Measurements from ENCODE around the gene SYCP3.
A peak's percentile ranks its signal among the peaks of the same experiment; 100 is the strongest.

The SYCP3 gene

GRCh38 chr12:101703487-101703886 lies 35.8 kb downstream of the SYCP3 start:
- H3K27ac ChIP-seq (ENCODE audit: low read depth in 2 of 2, low read length in 2 of 2), result no peak overlapping the region
- peaks cover 0 to 2% of the 10 kb centered on the region in 2 donors for H3K36me3 ChIP-seq (ENCODE audit: control insufficient read depth in 2 of 2, insufficient read depth in 2 of 2, low read length in 2 of 2)
- H3K4me3 ChIP-seq (ENCODE audit: low read length in 2 of 2), result no peak overlapping the region
- H3K9ac ChIP-seq (ENCODE audit: low read depth in 1 of 2, low read length in 2 of 2), result no peak overlapping the region
- H3K27me3 ChIP-seq (ENCODE audit: control insufficient read depth in 2 of 2, insufficient read depth in 2 of 2, low read length in 2 of 2), result no peaks in the 10 kb centered on the region
- peaks cover 8 to 18% of the 10 kb centered on the region in 2 donors for H3K4me1 ChIP-seq (ENCODE audit: control insufficient read depth in 2 of 2, insufficient read depth in 2 of 2, low read length in 2 of 2)
- H3K9me3 ChIP-seq (ENCODE audit: control insufficient read depth in 2 of 2, low read length in 2 of 2), result no peaks in the 10 kb centered on the region

DNA sequence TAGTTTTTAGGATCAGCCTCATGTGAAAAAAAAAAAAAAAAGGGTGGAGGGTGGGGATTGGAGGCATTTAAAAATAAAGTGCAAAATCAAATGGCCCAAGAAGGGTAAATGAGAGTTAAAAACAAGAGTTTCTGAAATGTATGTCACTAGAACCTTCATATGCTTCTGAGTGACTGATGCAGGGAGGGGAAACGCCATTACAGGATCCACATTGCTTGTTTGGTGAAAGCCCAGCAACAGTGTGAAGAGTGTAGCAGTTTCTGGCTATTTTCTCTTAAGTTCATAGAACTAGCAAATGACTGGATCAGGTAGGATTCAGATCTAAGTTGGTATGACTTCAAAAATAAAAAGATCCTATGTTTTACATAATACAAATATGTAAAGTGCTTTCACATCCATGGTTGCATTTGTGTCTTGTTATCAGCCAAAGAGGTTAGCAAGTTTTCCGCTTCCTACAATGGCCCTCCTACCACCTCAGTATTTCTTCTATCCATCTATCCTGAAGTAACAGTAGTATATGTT lies 38.9 kb downstream of the SYCP3 start:
- H3K9ac ChIP-seq (ENCODE audit: low read depth in 1 of 2, low read length in 2 of 2), result no peak overlapping the region
- peaks cover 10 to 18% of the 10 kb centered on the region in 2 donors for H3K4me1 ChIP-seq (ENCODE audit: control insufficient read depth in 2 of 2, insufficient read depth in 2 of 2, low read length in 2 of 2)
- H3K9me3 ChIP-seq (ENCODE audit: control insufficient read depth in 2 of 2, low read length in 2 of 2), result no peaks in the 10 kb centered on the region
- H3K4me3 ChIP-seq (ENCODE audit: low read length in 2 of 2), result peak overlapping the region in 1 of 2 donors; percentile 88
- no peaks in the 10 kb centered on the region for H3K27me3 ChIP-seq (ENCODE audit: control insufficient read depth in 2 of 2, insufficient read depth in 2 of 2, low read length in 2 of 2)
- H3K36me3 ChIP-seq (ENCODE audit: control insufficient read depth in 2 of 2, insufficient read depth in 2 of 2, low read length in 2 of 2), result peaks cover 0 to 2% of the 10 kb centered on the region in 2 donors
- no peak overlapping the region for H3K27ac ChIP-seq (ENCODE audit: low read depth in 2 of 2, low read length in 2 of 2)

GRCh38 chr12:101698800-101699347 lies 40.4 kb downstream of the SYCP3 start:
- Histone ChIP-seq H3K27me3 (ENCODE audit: control insufficient read depth in 2 of 2, insufficient read depth in 2 of 2, low read length in 2 of 2) (no peaks in the 10 kb centered on the region), H3K9me3 (ENCODE audit: control insufficient read depth in 2 of 2, low read length in 2 of 2) (no peaks in the 10 kb centered on the region), H3K4me3 (ENCODE audit: low read length in 2 of 2) (peak overlapping the region; percentile 88 to 90), H3K27ac (ENCODE audit: low read depth in 2 of 2, low read length in 2 of 2) (peak overlapping the region; percentile 87 to 93), H3K9ac (ENCODE audit: low read depth in 1 of 2, low read length in 2 of 2) (peak overlapping the region; percentile 90 to 92), H3K36me3 (ENCODE audit: control insufficient read depth in 2 of 2, insufficient read depth in 2 of 2, low read length in 2 of 2) (peaks cover 0 to 2% of the 10 kb centered on the region in 2 donors), H3K4me1 (ENCODE audit: control insufficient read depth in 2 of 2, insufficient read depth in 2 of 2, low read length in 2 of 2) (peaks cover 10 to 18% of the 10 kb centered on the region in 2 donors)

- Histone ChIP-seq H3K4me1 (ENCODE audit: control insufficient read depth in 2 of 2, insufficient read depth in 2 of 2, low read length in 2 of 2) (peaks cover 10 to 18% of the 10 kb centered on the region in 2 donors), H3K9me3 (ENCODE audit: control insufficient read depth in 2 of 2, low read length in 2 of 2) (no peaks in the 10 kb centered on the region), H3K9ac (ENCODE audit: low read depth in 1 of 2, low read length in 2 of 2) (peak overlapping the region; percentile 90 to 92), H3K4me3 (ENCODE audit: low read length in 2 of 2) (peak overlapping the region; percentile 88 to 90), H3K36me3 (ENCODE audit: control insufficient read depth in 2 of 2, insufficient read depth in 2 of 2, low read length in 2 of 2) (peaks cover 0 to 2% of the 10 kb centered on the region in 2 donors), H3K27ac (ENCODE audit: low read depth in 2 of 2, low read length in 2 of 2) (peak overlapping the region; percentile 87 to 93), H3K27me3 (ENCODE audit: control insufficient read depth in 2 of 2, insufficient read depth in 2 of 2, low read length in 2 of 2) (no peaks in the 10 kb centered on the region)
Observed at GRCh38 chr12:101697930-101698799, 41.1 kb downstream of the SYCP3 start.

GRCh38 chr12:101697197-101697929 lies 41.9 kb downstream of the SYCP3 start, which contains the start of gene CHPT1:
Gene CHPT1, plus strand, starts transcription at chr12:101697640. Its CDS starts 222 bp downstream, at chr12:101697862.
- H3K4me3 ChIP-seq (ENCODE audit: low read length in 2 of 2), result peak within 1 kb of the TSS; percentile 91 to 93
- peaks cover 10 to 18% of the 10 kb centered on the region in 2 donors for H3K4me1 ChIP-seq (ENCODE audit: control insufficient read depth in 2 of 2, insufficient read depth in 2 of 2, low read length in 2 of 2)
- H3K36me3 ChIP-seq (ENCODE audit: control insufficient read depth in 2 of 2, insufficient read depth in 2 of 2, low read length in 2 of 2), result no peaks in the 10 kb centered on the region
- peak within 1 kb of the TSS; percentile 92 to 96 for H3K9ac ChIP-seq (ENCODE audit: low read depth in 1 of 2, low read length in 2 of 2)
- H3K27me3 ChIP-seq (ENCODE audit: control insufficient read depth in 2 of 2, insufficient read depth in 2 of 2, low read length in 2 of 2), result no peaks in the 10 kb centered on the region
- H3K27ac ChIP-seq (ENCODE audit: low read depth in 2 of 2, low read length in 2 of 2), result peak within 1 kb of the TSS; percentile 87 to 93
- H3K9me3 ChIP-seq (ENCODE audit: control insufficient read depth in 2 of 2, low read length in 2 of 2), result no peaks in the 10 kb centered on the region

- Histone ChIP-seq H3K36me3 (ENCODE audit: control insufficient read depth in 2 of 2, insufficient read depth in 2 of 2, low read length in 2 of 2) (no peaks in the 10 kb centered on the region), H3K4me1 (ENCODE audit: control insufficient read depth in 2 of 2, insufficient read depth in 2 of 2, low read length in 2 of 2) (peaks cover 15 to 23% of the 10 kb centered on the region in 2 donors), H3K27ac (ENCODE audit: low read depth in 2 of 2, low read length in 2 of 2) (peak overlapping the region; percentile 87 to 93), H3K4me3 (ENCODE audit: low read length in 2 of 2) (peak overlapping the region; percentile 91 to 93), H3K9ac (ENCODE audit: low read depth in 1 of 2, low read length in 2 of 2) (peak overlapping the region; percentile 85 to 96), H3K9me3 (ENCODE audit: control insufficient read depth in 2 of 2, low read length in 2 of 2) (no peaks in the 10 kb centered on the region), H3K27me3 (ENCODE audit: control insufficient read depth in 2 of 2, insufficient read depth in 2 of 2, low read length in 2 of 2) (no peaks in the 10 kb centered on the region)
Observed at GRCh38 chr12:101696251-101697196, 42.7 kb downstream of the SYCP3 start.

DNA sequence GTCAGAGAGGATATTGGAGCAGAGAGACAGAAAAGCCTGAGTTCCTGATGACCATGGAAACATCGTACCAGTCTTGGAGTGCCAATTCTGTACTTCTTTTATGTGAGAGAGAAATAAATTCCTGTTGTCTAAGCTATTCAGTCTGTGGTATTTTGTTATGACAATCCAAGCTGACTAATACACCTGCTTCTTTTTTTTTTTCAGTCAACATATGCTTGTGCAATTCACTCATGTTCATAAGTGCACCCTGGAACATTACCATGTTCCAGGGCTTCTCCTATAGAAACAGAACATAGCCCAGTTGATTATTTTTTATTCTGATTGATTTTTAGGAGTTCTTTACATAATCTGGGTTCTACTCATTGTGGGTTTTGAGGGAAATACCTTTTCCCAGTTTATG lies 43.6 kb downstream of the SYCP3 start:
- H3K27me3 ChIP-seq (ENCODE audit: control insufficient read depth in 2 of 2, insufficient read depth in 2 of 2, low read length in 2 of 2), result no peaks in the 10 kb centered on the region
- H3K9me3 ChIP-seq (ENCODE audit: control insufficient read depth in 2 of 2, low read length in 2 of 2), result no peaks in the 10 kb centered on the region
- H3K4me1 ChIP-seq (ENCODE audit: control insufficient read depth in 2 of 2, insufficient read depth in 2 of 2, low read length in 2 of 2), result peaks cover 18 to 29% of the 10 kb centered on the region in 2 donors
- H3K9ac ChIP-seq (ENCODE audit: low read depth in 1 of 2, low read length in 2 of 2), result no peak overlapping the region
- H3K27ac ChIP-seq (ENCODE audit: low read depth in 2 of 2, low read length in 2 of 2), result no peak overlapping the region
- peak overlapping the region in 1 of 2 donors; percentile 91 for H3K4me3 ChIP-seq (ENCODE audit: low read length in 2 of 2)
- H3K36me3 ChIP-seq (ENCODE audit: control insufficient read depth in 2 of 2, insufficient read depth in 2 of 2, low read length in 2 of 2), result no peaks in the 10 kb centered on the region

DNA sequence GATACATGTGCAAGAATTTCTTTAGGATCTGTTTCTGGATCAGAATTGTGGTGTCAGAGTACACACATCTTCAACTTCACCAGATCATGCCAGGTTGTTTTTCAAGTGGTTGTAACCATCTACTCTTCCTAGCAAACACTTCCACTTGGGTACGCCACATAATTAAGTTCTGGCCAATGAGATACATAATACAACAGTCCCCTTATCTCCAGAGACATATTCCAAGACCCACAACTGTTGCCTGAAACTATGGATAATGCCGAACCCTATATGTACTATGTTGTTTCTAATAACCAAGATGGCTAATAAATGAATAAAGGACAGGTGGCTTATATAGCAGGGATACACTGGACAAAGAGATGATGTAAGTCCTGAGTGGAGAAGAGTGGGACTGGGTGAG lies 44.3 kb downstream of the SYCP3 start:
- no peak overlapping the region for H3K4me3 ChIP-seq (ENCODE audit: low read length in 2 of 2)
- H3K9ac ChIP-seq (ENCODE audit: low read depth in 1 of 2, low read length in 2 of 2), result no peak overlapping the region
- no peak overlapping the region for H3K27ac ChIP-seq (ENCODE audit: low read depth in 2 of 2, low read length in 2 of 2)
- peaks cover 18 to 29% of the 10 kb centered on the region in 2 donors for H3K4me1 ChIP-seq (ENCODE audit: control insufficient read depth in 2 of 2, insufficient read depth in 2 of 2, low read length in 2 of 2)
- no peaks in the 10 kb centered on the region for H3K9me3 ChIP-seq (ENCODE audit: control insufficient read depth in 2 of 2, low read length in 2 of 2)
- H3K36me3 ChIP-seq (ENCODE audit: control insufficient read depth in 2 of 2, insufficient read depth in 2 of 2, low read length in 2 of 2), result no peaks in the 10 kb centered on the region
- H3K27me3 ChIP-seq (ENCODE audit: control insufficient read depth in 2 of 2, insufficient read depth in 2 of 2, low read length in 2 of 2), result no peaks in the 10 kb centered on the region

- Histone ChIP-seq H3K27ac (ENCODE audit: low read depth in 2 of 2, low read length in 2 of 2) (no peak overlapping the region), H3K9ac (ENCODE audit: low read depth in 1 of 2, low read length in 2 of 2) (no peak overlapping the region), H3K4me1 (ENCODE audit: control insufficient read depth in 2 of 2, insufficient read depth in 2 of 2, low read length in 2 of 2) (peaks cover 18 to 29% of the 10 kb centered on the region in 2 donors), H3K36me3 (ENCODE audit: control insufficient read depth in 2 of 2, insufficient read depth in 2 of 2, low read length in 2 of 2) (no peaks in the 10 kb centered on the region), H3K4me3 (ENCODE audit: low read length in 2 of 2) (no peak overlapping the region), H3K9me3 (ENCODE audit: control insufficient read depth in 2 of 2, low read length in 2 of 2) (no peaks in the 10 kb centered on the region), H3K27me3 (ENCODE audit: control insufficient read depth in 2 of 2, insufficient read depth in 2 of 2, low read length in 2 of 2) (no peaks in the 10 kb centered on the region)
Observed at GRCh38 chr12:101694297-101694848, 44.9 kb downstream of the SYCP3 start.

Measured in mucosa of rectum (tissue), 2 donors.